Measurements from ENCODE around the gene CCNJL.

DNA sequence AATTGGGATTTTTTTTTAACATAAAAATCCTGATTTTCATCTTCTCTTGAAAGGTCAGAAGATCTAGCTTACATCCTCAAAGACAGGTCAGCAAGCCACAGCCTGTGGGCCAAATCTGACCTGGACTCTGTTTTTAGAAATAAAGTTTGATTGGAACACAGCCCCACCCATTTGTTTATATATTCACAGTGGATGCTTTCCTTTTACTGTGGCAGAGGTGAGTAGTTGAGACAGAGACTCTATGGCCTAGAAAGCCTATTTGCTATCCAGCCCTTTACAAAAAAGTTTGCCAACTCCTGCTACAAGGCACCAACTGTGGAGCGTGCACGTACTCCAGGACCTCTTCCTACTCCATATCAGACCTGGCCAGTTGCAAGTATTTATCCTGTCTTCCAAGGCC is 13.4 kb upstream of the CCNJL start:
- TF ChIP-seq, protein P1, sequence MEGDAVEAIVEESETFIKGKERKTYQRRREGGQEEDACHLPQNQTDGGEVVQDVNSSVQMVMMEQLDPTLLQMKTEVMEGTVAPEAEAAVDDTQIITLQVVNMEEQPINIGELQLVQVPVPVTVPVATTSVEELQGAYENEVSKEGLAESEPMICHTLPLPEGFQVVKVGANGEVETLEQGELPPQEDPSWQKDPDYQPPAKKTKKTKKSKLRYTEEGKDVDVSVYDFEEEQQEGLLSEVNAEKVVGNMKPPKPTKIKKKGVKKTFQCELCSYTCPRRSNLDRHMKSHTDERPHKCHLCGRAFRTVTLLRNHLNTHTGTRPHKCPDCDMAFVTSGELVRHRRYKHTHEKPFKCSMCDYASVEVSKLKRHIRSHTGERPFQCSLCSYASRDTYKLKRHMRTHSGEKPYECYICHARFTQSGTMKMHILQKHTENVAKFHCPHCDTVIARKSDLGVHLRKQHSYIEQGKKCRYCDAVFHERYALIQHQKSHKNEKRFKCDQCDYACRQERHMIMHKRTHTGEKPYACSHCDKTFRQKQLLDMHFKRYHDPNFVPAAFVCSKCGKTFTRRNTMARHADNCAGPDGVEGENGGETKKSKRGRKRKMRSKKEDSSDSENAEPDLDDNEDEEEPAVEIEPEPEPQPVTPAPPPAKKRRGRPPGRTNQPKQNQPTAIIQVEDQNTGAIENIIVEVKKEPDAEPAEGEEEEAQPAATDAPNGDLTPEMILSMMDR (IDR thresholded peaks at IDR 0.05) = no peak
- no peak for TF ChIP-seq EZH2phosphoT487 (IDR thresholded peaks at IDR 0.05)
